HG03159 (cell line): ENCODE data around the gene APBA2.

Source experiments
- ATAC-seq: cut with Tn5 transposase; IDR thresholded peaks from one replicate; pipeline ENCODE4 v1.9.1; 2021; ENCODE audit warnings: mild to moderate bottlenecking, moderate library complexity; ENCODE audit not compliant: unreplicated experiment

Gene APBA2

GRCh38 chr15:29127506-29128430 is 242.0 kb downstream of the APBA2 start:
- ATAC-seq, result no peak

GRCh38 chr15:29128671-29129070 is 242.9 kb downstream of the APBA2 start:
- no peak for ATAC-seq

DNA sequence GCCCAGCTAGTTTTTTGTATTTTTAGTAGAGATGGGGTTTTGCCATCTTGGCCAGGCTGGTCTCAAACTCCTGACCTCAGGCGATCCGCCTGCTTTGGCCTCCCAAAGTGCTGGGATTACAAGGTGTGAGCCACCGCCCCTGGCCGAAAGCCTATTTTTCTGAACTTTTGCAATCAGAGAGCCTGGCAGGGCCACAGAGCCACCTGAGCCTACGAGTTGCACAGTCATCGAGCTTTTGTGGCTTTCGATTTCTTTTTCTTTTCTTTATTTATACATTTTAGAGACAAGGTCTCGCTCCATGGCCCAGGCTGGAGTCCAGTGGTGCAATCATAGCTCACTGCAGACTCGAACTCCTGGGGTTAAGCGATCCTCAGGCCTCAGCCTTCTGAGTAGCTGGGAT is 243.4 kb downstream of the APBA2 start:
- no peak for ATAC-seq

- no peak for ATAC-seq
These were observed 244.2 kb downstream of the APBA2 start for GRCh38 chr15:29129926-29130325.

GRCh38 chr15:29130476-29130875 is 244.7 kb downstream of the APBA2 start:
- ATAC-seq, result no peak

GRCh38 chr15:29130951-29131839 is 245.4 kb downstream of the APBA2 start:
- no peak for ATAC-seq

DNA sequence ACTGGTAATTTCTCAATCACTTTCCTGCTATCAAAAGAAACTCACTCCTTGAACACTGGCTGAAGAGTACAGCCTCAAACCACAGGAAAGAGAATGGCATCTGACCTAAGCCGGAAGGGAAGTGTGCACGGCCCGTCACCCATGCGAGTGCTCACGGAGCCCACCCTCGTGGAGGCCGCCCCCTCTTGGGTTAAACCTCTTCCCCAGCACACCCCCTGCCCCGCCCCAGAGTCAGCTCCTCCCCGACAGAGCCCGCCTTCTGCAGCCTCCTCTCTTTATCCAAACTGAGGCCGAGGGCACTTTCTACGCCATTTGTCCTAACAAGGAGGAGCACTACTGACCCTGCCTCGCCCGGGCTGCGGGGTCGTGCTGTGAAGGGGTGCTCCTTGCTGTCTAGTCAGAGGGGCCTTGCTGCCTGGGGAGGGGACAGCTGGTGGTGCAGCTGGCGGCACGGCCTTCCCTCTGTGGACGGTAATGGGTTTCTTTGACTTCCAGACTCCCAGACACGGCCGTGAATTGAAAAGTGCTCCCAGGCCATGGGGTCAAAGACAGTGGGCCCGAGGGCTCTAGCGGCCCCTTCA is 246.2 kb downstream of the APBA2 start:
- no peak for ATAC-seq

- no peak for ATAC-seq
These were observed 247.0 kb downstream of the APBA2 start for GRCh38 chr15:29132735-29133181.

GRCh38 chr15:29133321-29133720 is 247.5 kb downstream of the APBA2 start:
- ATAC-seq, result no peak

- ATAC-seq, result no peak
These were observed 248.0 kb downstream of the APBA2 start for GRCh38 chr15:29133791-29134190.

DNA sequence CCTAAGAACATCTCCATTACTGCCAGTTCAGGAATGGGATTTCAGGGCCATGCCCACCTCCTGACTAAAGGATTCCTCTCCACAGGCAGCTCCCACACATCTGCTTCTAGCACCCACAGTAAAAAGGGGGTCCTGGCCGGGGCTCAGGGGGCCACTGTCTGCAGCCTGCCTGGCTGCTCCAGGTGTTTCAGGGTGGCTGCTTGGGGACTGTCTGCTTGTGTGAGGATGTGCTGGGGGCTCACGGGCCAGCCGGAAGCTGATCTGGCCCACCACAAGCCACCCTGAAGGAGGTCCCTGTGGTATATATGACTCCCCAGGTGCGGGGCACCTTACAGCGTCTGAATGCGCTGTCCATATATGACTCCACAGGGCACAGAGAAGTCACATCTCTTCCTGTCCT is 248.5 kb downstream of the APBA2 start:
- no peak for ATAC-seq

DNA sequence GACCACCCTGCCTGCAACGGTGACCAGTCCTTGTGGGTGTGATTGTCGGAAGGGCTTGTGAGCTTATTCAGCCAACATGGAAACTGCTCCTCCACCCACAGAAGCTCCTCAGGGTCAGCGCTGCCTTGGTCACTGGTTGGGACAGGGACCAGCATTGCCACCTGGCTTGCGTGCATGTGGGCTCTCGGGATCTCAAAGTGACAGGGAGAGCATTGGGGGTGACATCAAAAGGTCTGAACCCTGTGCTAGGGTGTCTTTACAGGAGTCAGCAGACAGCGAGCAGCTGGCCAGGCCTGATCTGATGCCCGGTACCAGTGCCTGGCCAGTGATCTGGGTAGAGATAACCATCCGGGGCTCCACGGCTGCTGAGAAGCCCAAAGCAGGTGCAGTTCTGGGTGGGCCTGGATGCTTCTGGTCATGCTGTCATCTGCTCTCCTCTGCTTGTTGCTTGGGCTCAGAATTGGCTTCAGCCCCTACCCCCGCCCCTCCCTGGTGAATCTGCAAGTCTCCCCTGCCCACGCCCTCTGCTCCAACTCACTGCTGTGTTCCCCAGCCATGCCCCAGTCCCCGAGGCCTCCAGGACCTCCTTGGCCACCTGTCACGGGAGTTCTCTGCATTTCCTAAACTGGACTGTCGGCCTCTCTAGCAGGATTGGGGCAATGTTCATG is 249.0 kb downstream of the APBA2 start:
- ATAC-seq, result no peak

DNA sequence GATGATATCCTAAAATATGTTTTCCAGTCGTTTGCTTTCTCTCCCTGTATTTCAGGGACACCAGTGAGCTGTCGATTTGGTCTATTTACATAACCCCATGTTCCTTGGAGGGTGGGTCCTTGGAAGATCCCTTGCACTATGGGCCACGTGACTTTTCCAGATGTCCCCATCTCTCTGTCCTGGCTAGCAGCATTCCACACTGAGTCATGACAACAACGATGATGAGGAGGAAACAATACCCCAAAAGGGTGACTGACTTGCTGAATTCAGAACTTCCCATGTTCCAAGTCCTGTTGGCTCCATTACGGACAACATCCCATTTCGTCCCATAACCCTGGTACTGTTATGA is 249.5 kb downstream of the APBA2 start:
- ATAC-seq, result no peak

- ATAC-seq, result no peak
These were observed 250.2 kb downstream of the APBA2 start for GRCh38 chr15:29135702-29136646.

DNA sequence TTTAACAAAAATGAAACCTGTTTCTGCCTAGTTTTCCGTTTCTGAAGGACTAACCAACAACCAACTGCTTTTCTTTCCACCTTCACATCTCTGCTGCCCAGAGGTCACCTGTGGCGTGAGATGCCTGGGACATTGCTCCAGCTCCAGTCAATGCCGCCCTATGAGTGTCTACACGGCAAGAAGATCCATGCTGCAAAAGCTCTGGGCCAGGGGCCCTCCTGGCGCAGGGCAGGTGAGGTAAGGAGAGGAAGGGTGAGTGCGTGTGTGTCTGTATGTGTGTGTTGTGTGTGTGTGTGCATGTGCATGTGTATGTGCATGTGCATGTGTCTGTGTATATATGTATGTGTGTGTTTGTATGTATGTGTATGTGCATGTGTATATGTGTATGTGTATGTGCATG is 252.5 kb downstream of the APBA2 start:
- ATAC-seq, result no peak

GRCh38 chr15:29139072-29139471 is 253.3 kb downstream of the APBA2 start:
- no peak for ATAC-seq

GRCh38 chr15:29139540-29140459 is 254.0 kb downstream of the APBA2 start:
- no peak for ATAC-seq

- ATAC-seq, result no peak
These were observed 254.9 kb downstream of the APBA2 start for GRCh38 chr15:29140475-29141307.
